Frontal cortex (tissue), 4 donors: Measurements from ENCODE around the gene GSTM5. TPM values are rescaled to one million over a fixed set of nuclear protein-coding genes. Genes with fewer than 3 reads are reported as not detected.
"Not testable (repeated sequence)": the region's sequence is repeated elsewhere in the genome, so short reads cannot be mapped to it uniquely, and the experiment has no call there.

Experiments
- DNase-seq, 2 donors: peaks; one replicate each; pipeline ENCODE4 v3.0.0; 2012; ENCODE audit warnings: low spot score in 2 of 2
- FAIRE-seq: peaks from 2 replicates; lab custom pipeline; 2012; peaks lifted over from hg19 to GRCh38; lab: Jason Lieb, UNC
- total RNA-seq: library from RNA; depleted of rRNA; stranded (reverse); fragments of >200 nt; gene quantifications from one replicate; pipeline ENCODE4 v1.2.3, GENCODE V29; 2014
- donor health status: control.
- donor health status: control.
- donor health status: control.

GSTM5 gene
- total RNA-seq, 1 donor from 2014 or later: 3.7 TPM

DNA sequence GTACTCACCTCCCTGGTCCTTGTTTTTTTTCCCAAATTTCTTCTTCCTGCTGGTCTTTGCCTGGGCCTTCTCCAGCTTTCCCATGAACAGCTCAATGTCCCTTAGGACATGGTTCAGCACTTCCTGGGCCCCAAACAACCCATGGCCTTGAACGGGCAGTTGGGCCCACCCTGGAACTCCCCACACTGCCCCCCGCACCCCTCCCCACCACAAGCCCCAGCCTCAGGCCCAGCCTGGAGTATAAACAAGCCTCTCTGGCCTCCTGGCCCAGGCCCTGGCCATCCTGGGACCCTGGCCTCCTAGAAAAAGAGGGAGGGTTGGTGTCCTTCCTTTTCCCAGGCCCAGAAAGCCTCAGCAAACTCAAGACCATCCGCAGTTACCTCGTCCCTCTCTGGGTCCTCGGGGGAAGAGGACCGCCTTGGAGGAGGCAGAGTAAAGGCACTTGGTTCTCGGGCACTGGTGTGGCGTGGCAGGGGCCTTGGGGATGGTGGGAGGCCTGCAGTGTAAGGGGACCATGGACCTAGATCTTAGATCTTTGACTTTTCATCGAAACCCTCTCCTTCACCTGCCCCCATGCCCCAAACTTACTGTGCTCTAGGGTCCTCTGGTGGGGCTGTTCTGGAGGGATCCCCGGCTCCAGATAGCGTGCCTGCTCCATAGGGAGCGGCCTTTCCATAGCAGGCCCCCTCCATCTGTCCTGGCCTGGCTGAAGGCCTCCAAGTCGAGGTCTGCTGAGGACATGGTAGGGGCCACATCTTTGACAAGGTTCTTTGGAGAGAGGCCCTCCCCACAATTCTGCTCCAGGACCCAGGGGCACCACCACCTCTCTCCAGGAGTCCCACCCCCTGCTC, 46.1 kb downstream of the GSTM5 start:
- no peak for FAIRE-seq
- DNase-seq: no peak

DNA sequence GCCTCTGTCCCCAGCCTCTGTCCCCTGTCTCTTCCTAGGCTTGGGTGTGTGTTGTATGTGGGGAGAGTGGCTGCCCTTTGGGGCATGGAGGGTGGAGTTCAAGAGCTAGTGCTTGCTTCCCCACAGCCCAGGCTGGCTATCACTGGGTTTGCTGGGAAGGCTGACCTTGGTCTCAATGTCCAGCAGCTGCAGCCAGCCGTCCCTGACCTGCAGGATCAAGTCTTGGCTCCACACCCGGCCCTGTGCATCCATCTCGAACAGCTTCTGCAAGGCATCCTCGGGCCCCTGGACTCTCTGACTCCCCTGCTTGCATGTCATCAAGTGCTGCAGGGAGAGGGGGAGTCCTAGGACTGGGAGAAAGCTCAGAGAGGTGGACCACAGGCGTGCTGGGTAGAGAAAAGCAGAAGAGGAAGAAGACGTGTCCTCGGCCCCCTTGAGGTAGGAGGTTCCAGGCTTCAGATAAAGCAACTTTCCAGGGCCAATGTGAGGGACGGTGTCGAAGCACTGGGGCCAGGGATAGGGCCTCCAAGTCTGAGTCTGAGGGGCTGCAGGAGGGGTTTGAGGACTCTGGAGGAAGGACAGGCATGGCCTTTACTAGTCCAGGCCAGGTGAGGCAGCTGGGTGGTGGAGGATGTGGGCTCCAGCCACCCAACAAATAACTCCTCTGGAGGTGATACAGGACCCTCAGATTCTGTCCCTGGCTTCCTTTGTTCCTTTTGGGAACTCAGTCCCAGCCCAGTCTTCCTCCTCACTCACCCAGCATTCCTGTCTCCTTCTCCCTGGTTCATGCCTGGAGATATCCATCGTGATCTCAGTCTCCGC, 47.7 kb downstream of the GSTM5 start:
- no peak for FAIRE-seq

DNA sequence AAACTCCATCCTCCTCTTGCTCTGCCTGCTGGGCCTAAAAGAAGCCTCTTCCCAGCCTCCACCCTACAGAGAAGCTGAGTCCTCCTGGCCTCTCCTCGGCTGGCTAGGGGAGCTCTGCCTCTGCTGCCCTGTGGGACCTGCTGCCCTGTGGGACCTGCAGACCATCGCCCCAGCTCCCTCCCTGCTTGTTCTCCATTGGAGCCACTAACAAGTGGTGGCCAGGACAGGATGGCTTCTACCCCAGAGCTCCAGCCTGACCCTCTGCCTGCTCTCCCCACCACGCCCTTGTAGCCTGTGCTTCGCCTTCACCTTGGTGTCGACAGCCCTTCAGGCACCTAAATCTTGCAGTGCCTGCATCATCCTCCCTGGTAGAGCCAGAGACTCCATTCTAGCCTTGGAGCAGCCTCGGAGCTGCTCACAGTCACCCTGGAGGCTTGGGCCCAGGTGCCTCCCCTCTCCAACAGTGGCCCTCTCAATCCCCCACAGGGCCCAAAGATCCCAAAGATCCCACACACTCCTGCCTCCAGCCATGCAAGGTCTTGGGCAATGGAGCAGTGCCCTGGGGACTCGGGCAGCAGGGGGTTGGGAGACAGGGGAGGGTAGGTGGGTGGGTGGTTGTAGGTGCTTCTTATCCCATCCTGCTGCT, 48.7 kb downstream of the GSTM5 start:
- FAIRE-seq (no peak), DNase-seq (no peak)

More for the DNA sequence above, 47.7 kb downstream of the GSTM5 start:
- DNase-seq: no peak

DNA sequence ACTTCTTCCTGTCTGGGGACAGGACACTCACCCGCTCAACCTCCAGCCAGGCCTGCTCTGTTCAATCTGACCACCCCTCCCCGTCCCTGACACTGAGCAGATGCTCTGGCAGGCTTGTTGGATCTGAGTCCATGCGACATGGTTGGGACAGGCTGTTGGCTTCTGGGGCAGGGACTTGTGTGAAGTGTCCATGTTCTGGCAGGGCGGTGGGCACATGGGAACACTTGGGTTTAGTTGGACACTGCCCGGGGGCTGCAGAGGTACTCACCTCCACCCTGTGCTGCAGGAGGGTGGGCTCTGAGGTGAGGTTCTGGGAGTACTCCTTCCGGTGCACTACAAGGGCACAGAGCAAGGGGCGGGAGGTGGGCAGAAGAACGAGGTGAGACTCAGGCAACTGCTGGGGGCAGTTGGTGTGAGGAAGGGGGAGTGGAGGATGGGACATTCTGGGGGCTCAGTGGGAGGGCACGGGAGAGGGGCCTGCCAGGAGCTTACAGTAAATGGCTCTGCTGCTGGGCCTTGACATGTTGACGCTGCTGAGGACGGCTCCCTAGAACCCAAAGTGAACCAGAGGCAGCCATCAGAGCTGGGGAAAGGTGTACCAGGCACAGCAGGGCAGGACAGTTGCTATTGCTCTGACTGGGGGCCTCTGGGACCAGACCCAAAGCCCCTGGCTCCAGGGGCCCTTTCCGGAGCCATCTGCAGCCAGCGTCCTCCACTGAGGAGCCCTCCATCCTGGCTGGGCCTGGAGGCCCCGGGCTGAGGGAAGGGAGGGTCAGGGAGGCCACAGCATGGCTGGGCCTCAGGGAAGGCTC, 49.4 kb downstream of the GSTM5 start:
- FAIRE-seq: no peak
- no peak for DNase-seq

DNA sequence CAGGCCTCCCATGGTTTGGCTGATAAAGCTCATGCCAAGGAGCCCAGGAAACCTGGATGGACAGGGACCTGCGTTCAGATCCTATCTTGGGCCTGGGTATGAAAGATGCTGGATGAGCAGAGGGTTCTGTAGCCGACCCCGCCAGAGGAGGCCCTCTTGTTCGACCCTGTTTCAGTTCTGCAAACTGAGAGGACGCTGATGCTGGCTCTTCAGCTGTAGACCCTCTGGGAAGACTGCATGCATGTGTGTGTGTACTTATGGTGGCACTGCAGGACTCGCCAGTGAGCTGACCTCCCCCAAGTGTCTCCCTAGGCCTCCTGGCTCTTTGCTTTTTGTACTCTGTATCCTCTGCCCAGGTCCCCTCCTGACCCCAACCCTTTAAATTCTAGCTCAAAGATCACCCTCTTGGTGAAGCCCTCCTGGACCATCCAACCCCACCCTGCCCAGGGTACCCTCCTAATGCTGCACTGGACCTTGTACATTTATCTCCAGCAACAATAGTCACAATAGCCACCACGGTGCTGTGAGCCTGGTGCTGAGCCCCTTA, 50.1 kb downstream of the GSTM5 start:
- DNase-seq (no peak), FAIRE-seq (no peak)

DNA sequence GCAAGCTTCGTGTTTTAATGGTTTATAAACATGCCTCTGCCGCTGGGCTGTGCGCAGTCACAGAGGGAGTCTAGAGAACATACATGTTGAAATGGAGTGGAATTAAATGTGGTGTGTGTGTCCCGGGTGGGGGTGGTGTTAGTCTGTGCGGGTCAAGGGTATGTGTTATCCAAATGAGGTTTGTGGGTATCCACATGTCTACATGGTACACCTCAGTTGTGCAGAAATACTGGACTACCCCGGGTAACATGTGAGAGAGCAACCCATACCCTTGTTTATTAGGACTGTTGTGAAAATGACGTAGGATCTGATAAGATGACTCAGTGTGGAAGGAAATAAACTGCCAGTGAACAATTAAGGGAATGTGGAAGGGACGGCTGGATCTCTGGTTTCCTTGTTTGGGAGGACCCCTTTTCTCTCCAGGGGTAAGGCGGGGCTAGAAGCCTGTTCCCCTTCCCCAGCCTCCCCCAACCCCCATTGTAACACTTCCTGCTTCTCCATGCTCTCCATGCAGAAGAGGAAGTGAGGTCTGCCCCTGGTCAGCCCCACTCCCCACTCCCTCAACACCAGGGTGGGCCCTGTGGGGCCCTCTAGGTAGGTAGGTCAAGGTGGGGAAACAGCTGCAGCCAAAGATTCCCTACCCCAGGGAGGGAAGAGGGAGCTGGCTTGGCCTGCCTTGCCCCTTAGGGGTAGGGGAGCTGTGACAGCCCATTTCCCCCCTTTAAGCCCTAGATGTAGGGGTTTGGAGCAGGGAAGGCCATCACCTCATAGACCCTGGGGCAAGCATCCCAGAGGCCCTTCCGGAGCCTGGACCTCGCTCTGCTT, 51.0 kb downstream of the GSTM5 start:
- FAIRE-seq (no peak), DNase-seq (no peak)

DNA sequence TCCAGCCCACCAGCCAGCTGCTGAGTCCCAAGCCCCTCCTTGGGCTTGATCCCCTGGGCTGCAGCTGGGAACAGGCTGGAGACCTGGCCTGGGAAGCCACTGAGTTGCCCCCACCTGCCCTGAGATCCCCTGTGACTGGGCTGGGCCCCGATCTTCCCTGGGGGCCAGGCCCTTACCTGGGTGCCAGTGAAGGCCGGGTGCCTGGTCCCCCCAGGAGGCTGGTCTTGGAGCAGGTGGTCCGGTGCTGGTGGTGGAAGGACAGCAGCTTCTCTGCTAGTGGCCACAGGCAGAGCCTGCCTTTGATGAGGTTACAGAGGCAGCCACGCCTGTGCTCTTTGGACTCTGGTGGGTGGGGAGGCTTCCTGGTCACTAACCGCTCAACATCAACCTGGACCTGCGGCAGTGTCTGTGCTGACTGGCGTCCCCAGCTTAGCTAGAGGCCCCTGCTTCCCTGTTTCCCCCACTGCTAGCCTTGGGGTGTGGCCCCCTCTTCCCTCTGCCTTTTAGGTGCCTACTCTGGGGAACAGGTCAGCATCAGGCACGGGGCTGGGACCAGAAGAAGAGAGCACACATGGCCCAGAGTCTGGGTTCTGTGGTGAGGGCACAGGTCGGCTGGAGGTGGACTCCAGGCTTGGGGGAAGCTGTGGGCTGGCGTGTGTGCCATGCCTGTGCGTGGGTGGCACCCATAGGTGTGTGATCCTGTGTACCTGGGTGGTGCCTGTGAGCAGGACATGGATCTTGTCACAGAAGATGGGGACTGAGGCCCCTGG, 51.8 kb downstream of the GSTM5 start, which contains the start of gene EPS8L3:
TSS of gene EPS8L3 (minus strand) at position 278 of the 770 bp plus-strand sequence. CDS start 2,174 bp downstream, outside the sequence.
- DNase-seq (no peak), FAIRE-seq (no peak)

DNA sequence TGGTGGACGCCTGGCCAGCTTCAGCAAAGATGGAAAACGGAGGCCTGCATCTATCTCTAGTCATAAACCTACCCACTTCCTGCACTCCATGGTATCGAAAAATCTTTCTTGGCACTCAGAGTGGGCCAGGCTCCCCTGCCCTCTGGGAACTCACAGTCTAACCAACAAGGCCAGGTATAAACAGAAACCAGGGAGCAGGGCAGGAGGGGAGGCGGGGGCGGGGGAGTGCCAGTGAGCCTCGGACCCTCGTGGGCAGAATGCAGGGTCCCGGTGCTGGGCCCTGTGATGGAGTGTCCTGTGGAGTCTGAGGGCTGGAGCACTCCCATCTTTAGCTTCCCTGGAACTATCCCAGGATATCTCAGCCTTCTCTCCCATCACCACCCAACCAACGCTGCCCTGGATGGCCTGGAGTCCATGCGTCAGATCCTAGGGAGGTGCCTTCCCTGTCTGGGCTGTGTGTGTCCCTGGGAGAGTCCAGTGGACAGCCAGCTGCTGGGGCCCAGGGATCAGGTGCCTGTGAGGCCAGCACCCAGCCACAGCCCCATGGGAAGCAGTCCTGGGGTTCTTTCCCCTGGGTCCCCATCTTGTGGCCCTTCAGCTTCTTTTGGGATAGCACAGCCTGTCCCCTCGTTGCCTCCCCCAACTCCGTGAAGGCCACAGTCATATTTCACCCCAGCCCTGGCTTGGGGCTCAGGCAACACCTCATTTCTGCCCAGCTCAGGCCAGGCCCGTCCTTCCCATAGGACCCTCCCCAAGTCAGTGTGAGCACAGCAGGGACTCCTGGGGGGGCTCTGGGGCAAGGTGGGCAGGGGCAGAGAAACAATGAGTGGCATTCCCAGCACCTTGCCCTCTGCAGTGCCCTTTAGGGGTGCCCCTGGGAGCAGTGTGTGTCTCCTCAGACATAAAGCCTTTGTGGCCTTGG, 52.8 kb downstream of the GSTM5 start:
- DNase-seq (no peak), FAIRE-seq (no peak)

DNA sequence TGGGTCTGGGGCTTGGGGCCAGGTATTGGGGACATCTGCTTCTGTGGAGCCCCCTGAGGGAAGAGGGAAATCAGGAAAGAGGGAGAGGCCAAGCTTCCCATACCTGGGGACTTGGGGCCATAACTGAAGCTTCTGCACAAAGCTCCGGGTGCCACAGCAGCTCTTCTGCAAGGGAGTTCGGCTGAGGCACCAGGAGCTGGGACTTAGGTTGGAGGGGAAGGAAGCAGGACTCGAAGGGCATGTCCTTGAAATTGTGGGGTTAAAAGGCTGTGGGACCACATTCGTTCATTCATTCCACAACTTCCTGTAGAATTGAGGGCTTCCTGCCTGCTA, 53.4 kb downstream of the GSTM5 start:
- no peak for DNase-seq

DNA sequence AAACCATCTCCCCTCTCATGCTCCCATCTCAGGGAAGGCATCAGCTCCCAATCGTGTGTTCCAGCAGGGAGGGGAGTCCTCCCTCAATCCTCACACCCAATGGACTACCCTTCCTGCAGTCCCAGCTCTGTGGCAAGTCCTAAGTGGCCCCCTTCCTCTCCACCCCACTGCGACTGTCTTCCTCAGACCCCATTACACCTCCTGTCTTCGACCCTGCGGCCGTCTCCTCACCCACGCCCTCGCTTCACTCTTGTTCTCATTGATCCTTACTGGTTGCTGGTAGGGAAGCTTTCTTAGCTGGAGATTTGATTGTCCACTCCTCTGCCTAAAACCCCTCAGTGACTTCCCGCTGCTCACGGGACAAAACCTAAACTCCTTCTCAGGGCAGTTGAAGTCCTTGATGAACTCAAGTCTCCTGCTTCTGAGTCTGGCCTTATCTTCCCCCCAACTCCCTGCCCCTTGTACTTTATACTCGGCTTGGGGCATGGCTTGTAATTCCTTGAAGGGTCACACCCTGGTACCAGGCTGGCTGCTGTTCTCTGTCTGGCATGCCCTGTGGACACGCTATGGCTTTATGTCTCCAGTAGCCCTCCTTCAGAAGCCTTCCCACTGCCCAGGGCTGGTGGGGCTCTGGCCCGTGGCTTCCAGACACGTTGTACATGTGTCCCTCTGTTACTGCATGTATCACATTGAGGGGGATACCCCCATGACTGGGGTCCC, 54.0 kb downstream of the GSTM5 start:
- DNase-seq (no peak), FAIRE-seq (no peak)

More for the DNA sequence above, 53.4 kb downstream of the GSTM5 start:
- no peak for FAIRE-seq

DNA sequence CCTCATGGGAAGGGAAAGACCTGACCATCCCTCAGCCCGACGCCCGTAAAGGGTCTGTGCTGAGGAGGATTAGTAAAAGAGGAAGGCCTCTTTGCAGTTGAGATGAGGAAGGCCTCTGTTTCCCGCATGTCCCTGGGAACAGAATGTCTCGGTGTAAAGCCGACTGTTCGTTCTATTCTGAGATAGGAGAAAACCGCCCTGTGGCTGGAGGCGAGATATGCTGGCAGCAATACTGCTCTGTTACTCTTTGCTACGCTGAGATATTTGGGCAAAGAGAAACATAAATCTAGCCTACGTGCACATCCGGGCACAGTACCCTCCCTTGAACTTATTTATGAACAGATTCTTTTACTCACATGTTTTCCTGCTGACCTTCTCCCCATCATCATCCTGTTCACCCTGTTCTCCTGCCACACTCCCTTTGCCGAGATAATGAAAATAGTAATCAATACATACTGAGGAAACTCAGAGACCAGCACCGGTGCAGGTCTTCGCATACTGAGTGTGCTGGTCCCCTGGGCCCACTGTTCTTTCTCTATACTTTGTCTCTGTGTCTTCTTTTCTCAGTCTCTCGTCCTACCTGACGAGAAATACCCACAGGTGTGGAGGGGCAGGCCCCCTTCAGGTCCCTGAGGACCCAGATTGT, 55.1 kb downstream of the GSTM5 start:
- not testable (repeated sequence) for FAIRE-seq, DNase-seq

Other genes starting within 250 kb of the GSTM5 start
- gene SYPL2, start 245.7 kb upstream of the GSTM5 start, total RNA-seq: not detected
- 4.9 TPM for gene ATXN7L2, start 228.3 kb upstream of the GSTM5 start, total RNA-seq
- 4.9 TPM for gene CYB561D1, start 218.2 kb upstream of the GSTM5 start, total RNA-seq
- gene AMIGO1, start 202.5 kb upstream of the GSTM5 start, total RNA-seq: 8.2 TPM
- 4.9 TPM for gene GPR61, start 172.4 kb upstream of the GSTM5 start, total RNA-seq
- gene GNAI3, start 163.6 kb upstream of the GSTM5 start, total RNA-seq: 16.3 TPM
- not detected for gene GNAT2, start 92.6 kb upstream of the GSTM5 start, total RNA-seq
- gene AMPD2, start 92.4 kb upstream of the GSTM5 start, total RNA-seq: 51.0 TPM
- 3.7 TPM for gene GSTM4, start 56.2 kb upstream of the GSTM5 start, total RNA-seq
- gene GSTM2, start 44.2 kb upstream of the GSTM5 start, total RNA-seq: 18.8 TPM
- 4.1 TPM for gene GSTM1, start 24.4 kb upstream of the GSTM5 start, total RNA-seq
- gene GSTM3, start 28.8 kb downstream of the GSTM5 start, total RNA-seq: 80.3 TPM
- gene EPS8L3, start 51.7 kb downstream of the GSTM5 start, total RNA-seq: not detected
- 1.6 TPM for gene CSF1, start 198.6 kb downstream of the GSTM5 start, total RNA-seq